ENCODE measurements around the gene MMAB. TPM values are rescaled to one million over a fixed set of nuclear protein-coding genes. Genes with fewer than 3 reads are reported as not detected.

The MMAB gene
- total RNA-seq, 2 experiments from 2014 or later, result 37.7 to 44.3 TPM

GRCh38 chr12:109568486-109568885, 4.8 kb downstream of the MMAB start:
- ATAC-seq (no peak), DNase-seq (no peak)
- Mint-ChIP-seq H3K4me3 (no peak overlapping the region), H3K4me1 (peaks cover 12% of the 10 kb centered on the region), H3K27me3 (no peaks in the 10 kb centered on the region), H3K27ac (no peak overlapping the region), H3K9me3 (ENCODE audit: low read depth) (no peaks in the 10 kb centered on the region), H3K36me3 (ENCODE audit: low read depth) (peaks cover 34% of the 10 kb centered on the region)
- POLR2A ChIA-PET, result no interaction called here
- intact Hi-C loops (cut with DNase I, micrococcal nuclease), result no loop called here
- CTCF ChIA-PET, result interaction anchor here (0.6 kb wide), 1 partner anchor 238 kb away, joined by 3 read pairs; no protein-coding TSS in a partner anchor

- ATAC-seq, result no peak
- Mint-ChIP-seq H3K9me3 (ENCODE audit: low read depth) (no peaks in the 10 kb centered on the region), H3K4me3 (no peak overlapping the region), H3K27me3 (no peaks in the 10 kb centered on the region), H3K36me3 (ENCODE audit: low read depth) (peaks cover 38% of the 10 kb centered on the region), H3K27ac (no peak overlapping the region), H3K4me1 (peaks cover 11% of the 10 kb centered on the region)
- intact Hi-C loops (cut with DNase I, micrococcal nuclease), result no loop called here
- DNase-seq, result no peak
- CTCF ChIA-PET, result no interaction called here
- POLR2A ChIA-PET, result no interaction called here
Measured at GRCh38 chr12:109567967-109568366, 5.3 kb downstream of the MMAB start.

GRCh38 chr12:109567296-109567695, 6.0 kb downstream of the MMAB start:
- no peak for DNase-seq
- peaks cover 42% of the 10 kb centered on the region for H3K36me3 Mint-ChIP-seq (ENCODE audit: low read depth)
- H3K27ac Mint-ChIP-seq, result no peak overlapping the region
- intact Hi-C loops (cut with DNase I, micrococcal nuclease), result no loop called here
- H3K9me3 Mint-ChIP-seq (ENCODE audit: low read depth), result no peaks in the 10 kb centered on the region
- H3K4me1 Mint-ChIP-seq, result peaks cover 4% of the 10 kb centered on the region
- CTCF ChIA-PET, result no interaction called here
- no peak overlapping the region for H3K4me3 Mint-ChIP-seq
- no peak for ATAC-seq
- H3K27me3 Mint-ChIP-seq, result no peaks in the 10 kb centered on the region
- POLR2A ChIA-PET, result no interaction called here

- POLR2A ChIA-PET, result no interaction called here
- H3K4me1 Mint-ChIP-seq, result no peaks in the 10 kb centered on the region
- peaks cover 46% of the 10 kb centered on the region for H3K36me3 Mint-ChIP-seq (ENCODE audit: low read depth)
- H3K9me3 Mint-ChIP-seq (ENCODE audit: low read depth), result no peaks in the 10 kb centered on the region
- no peak overlapping the region for H3K4me3 Mint-ChIP-seq
- DNase-seq (no peak), ATAC-seq (no peak)
- no peaks in the 10 kb centered on the region for H3K27me3 Mint-ChIP-seq
- H3K27ac Mint-ChIP-seq, result no peak overlapping the region
- CTCF ChIA-PET, result no interaction called here
- intact Hi-C loops (cut with DNase I, micrococcal nuclease), result no loop called here
Measured at GRCh38 chr12:109566424-109566823, 6.9 kb downstream of the MMAB start.

GRCh38 chr12:109563291-109564284, 9.7 kb downstream of the MMAB start:
- Mint-ChIP-seq H3K36me3 (ENCODE audit: low read depth) (peaks cover 42% of the 10 kb centered on the region), H3K4me1 (no peaks in the 10 kb centered on the region), H3K27ac (no peak overlapping the region), H3K27me3 (no peaks in the 10 kb centered on the region), H3K4me3 (no peak overlapping the region), H3K9me3 (ENCODE audit: low read depth) (no peaks in the 10 kb centered on the region)
- intact Hi-C loops (cut with DNase I, micrococcal nuclease), result no loop called here
- ATAC-seq (no peak), DNase-seq (no peak)
- ChIA-PET CTCF (no interaction called here), POLR2A (no interaction called here)

- Mint-ChIP-seq H3K4me1 (no peaks in the 10 kb centered on the region), H3K4me3 (no peak overlapping the region), H3K9me3 (ENCODE audit: low read depth) (no peaks in the 10 kb centered on the region), H3K27me3 (no peaks in the 10 kb centered on the region), H3K36me3 (ENCODE audit: low read depth) (peaks cover 39% of the 10 kb centered on the region), H3K27ac (no peak overlapping the region)
- ATAC-seq, result no peak
- ChIA-PET CTCF (no interaction called here), POLR2A (interaction anchor here (0.6 kb wide), 1 partner anchor 10 kb away, joined by 5 read pairs; no protein-coding TSS in a partner anchor)
- intact Hi-C loops (cut with DNase I, micrococcal nuclease), result no loop called here
- no peak for DNase-seq
Measured at GRCh38 chr12:109562871-109563270, 10.4 kb downstream of the MMAB start.

- CTCF ChIA-PET, result no interaction called here
- DNase-seq (no peak), ATAC-seq (no peak)
- peaks cover 34% of the 10 kb centered on the region for H3K36me3 Mint-ChIP-seq (ENCODE audit: low read depth)
- no peak overlapping the region for H3K27ac Mint-ChIP-seq
- no peak overlapping the region for H3K4me3 Mint-ChIP-seq
- H3K9me3 Mint-ChIP-seq (ENCODE audit: low read depth), result no peaks in the 10 kb centered on the region
- no peaks in the 10 kb centered on the region for H3K27me3 Mint-ChIP-seq
- POLR2A ChIA-PET, result no interaction called here
- intact Hi-C loops (cut with DNase I, micrococcal nuclease), result no loop called here
- H3K4me1 Mint-ChIP-seq, result no peaks in the 10 kb centered on the region
Measured at GRCh38 chr12:109561711-109562030, 11.6 kb downstream of the MMAB start.

GRCh38 chr12:109560867-109561710, 12.2 kb downstream of the MMAB start:
- Mint-ChIP-seq H3K27ac (no peak overlapping the region), H3K27me3 (no peaks in the 10 kb centered on the region), H3K9me3 (ENCODE audit: low read depth) (no peaks in the 10 kb centered on the region), H3K36me3 (ENCODE audit: low read depth) (peaks cover 30% of the 10 kb centered on the region), H3K4me1 (no peaks in the 10 kb centered on the region), H3K4me3 (no peak overlapping the region)
- intact Hi-C loops (cut with DNase I, micrococcal nuclease), result no loop called here
- ATAC-seq (no peak), DNase-seq (no peak)
- ChIA-PET CTCF (interaction anchor here (1.8 kb wide), 1 partner anchor 36 kb away, joined by 6 read pairs; no protein-coding TSS in a partner anchor), POLR2A (no interaction called here)

- DNase-seq (no peak), ATAC-seq (no peak)
- CTCF ChIA-PET, result interaction anchor here (1.8 kb wide), 1 partner anchor 38 kb away, joined by 6 read pairs; no protein-coding TSS in a partner anchor
- POLR2A ChIA-PET, result no interaction called here
- Mint-ChIP-seq H3K36me3 (ENCODE audit: low read depth) (peaks cover 26% of the 10 kb centered on the region), H3K4me3 (no peak overlapping the region), H3K9me3 (ENCODE audit: low read depth) (no peaks in the 10 kb centered on the region), H3K27me3 (no peaks in the 10 kb centered on the region), H3K4me1 (no peaks in the 10 kb centered on the region), H3K27ac (no peak overlapping the region)
- intact Hi-C loops (cut with DNase I, micrococcal nuclease), result no loop called here
Measured at GRCh38 chr12:109559601-109560000, 13.7 kb downstream of the MMAB start.

- Mint-ChIP-seq H3K9me3 (ENCODE audit: low read depth) (no peaks in the 10 kb centered on the region), H3K27ac (no peak overlapping the region), H3K4me3 (no peak overlapping the region), H3K27me3 (no peaks in the 10 kb centered on the region), H3K4me1 (no peaks in the 10 kb centered on the region), H3K36me3 (ENCODE audit: low read depth) (peaks cover 25% of the 10 kb centered on the region)
- no peak for ATAC-seq
- POLR2A ChIA-PET, result no interaction called here
- DNase-seq, result no peak
- intact Hi-C loops (cut with DNase I, micrococcal nuclease), result no loop called here
- CTCF ChIA-PET, result no interaction called here
Measured at GRCh38 chr12:109559200-109559505, 14.2 kb downstream of the MMAB start.

- Mint-ChIP-seq H3K4me1 (no peaks in the 10 kb centered on the region), H3K27me3 (no peaks in the 10 kb centered on the region), H3K4me3 (no peak overlapping the region), H3K36me3 (ENCODE audit: low read depth) (peaks cover 24% of the 10 kb centered on the region), H3K27ac (no peak overlapping the region), H3K9me3 (ENCODE audit: low read depth) (no peaks in the 10 kb centered on the region)
- ChIA-PET CTCF (no interaction called here), POLR2A (no interaction called here)
- DNase-seq, result no peak
- intact Hi-C loops (cut with DNase I, micrococcal nuclease), result no loop called here
- no peak for ATAC-seq
Measured at GRCh38 chr12:109558374-109559199, 14.7 kb downstream of the MMAB start.
